NAMALWA (cell line): Measurements from ENCODE around the gene GMEB2.
A peak's percentile ranks its signal among the peaks of the same experiment; 100 is the strongest.

Experiments
- DNase-seq: peaks from one replicate; pipeline ENCODE4 v3.0.0-alpha.2; 2015; ENCODE audit warnings: low spot score

Gene GMEB2

DNA sequence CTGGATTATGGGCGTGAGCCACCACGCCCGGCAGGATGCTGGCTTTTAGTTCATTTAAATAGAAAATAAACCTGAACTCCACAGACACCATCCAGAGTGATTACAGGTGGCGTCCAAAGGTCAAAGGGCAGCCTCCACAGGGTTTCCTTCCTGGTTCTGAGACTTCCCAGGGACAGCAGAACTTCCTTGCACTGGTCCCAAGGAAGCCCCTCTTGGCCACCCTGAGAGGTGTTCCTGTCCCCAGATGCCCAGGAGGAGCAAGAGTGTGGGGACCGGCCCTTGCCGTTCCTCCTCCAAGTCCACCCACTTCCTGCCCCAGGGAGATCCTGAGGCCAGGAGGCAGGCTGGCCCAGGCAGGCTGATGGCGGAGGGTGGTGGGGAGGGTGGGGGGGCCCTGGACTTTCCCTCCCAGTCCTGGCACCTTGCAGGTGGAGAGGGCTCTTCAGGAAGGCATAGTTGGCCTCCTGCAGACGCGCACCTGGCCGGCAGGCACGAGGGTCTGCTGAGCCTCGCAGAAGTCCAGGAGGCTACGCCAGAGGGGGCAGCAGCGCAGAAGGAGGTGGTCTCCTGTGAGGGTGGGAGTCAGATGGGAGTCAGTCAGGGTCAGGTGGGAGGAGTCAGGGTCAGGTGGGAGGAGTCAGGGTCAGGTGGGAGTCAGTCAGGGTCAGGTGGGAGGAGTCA, 68.0 kb downstream of the GMEB2 start:
- no peak for DNase-seq

DNA sequence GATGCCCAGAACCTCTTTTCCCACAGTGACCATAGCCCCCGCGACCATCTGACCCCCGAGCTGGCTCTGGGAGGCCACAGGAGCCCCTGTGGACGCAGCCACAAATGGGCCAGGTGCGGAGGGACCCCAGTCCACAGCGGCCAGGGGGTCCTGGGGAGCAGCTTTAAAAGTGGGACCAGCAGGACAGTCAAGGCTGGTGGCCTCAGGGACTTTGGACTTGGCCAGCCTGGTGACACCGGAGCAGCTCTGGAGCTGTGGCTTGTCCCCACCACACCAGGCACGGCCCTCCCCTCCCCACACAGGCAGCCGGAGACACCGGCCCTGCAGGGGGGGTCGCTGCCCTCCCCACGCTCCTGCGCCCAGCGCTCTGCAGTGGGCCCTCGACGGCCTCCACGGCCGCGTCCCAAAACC, 69.4 kb downstream of the GMEB2 start:
- no peak for DNase-seq

DNA sequence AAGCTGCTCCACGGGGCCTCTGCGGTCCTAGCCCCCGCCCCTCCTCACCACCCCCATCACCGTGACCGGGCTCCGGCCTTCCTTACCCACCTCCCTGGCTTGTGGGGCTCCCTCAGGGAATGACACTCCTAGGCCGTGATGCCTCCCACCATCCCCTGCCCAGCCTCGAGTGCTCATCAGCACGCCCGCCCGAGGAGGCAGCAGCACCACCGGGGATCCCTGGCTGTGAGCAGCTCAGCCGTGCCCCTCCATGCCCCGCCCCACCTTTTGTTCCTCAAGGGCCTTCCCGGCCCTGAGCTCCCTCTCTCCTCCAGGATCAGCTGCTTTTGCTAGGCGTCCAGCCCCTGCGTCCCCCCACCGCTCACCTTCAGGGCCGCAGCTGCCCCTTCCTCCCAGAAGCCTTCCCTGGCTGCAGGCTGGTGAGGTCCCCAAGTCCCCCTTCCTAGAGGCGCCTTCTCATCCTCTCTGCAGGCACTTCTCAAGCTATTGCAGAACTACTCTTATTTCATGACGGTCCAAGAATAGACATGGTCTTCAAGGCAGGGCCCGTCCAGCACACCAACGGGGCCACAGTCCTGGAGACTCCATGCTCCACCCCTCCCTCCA, 69.9 kb downstream of the GMEB2 start:
- DNase-seq = no peak

DNA sequence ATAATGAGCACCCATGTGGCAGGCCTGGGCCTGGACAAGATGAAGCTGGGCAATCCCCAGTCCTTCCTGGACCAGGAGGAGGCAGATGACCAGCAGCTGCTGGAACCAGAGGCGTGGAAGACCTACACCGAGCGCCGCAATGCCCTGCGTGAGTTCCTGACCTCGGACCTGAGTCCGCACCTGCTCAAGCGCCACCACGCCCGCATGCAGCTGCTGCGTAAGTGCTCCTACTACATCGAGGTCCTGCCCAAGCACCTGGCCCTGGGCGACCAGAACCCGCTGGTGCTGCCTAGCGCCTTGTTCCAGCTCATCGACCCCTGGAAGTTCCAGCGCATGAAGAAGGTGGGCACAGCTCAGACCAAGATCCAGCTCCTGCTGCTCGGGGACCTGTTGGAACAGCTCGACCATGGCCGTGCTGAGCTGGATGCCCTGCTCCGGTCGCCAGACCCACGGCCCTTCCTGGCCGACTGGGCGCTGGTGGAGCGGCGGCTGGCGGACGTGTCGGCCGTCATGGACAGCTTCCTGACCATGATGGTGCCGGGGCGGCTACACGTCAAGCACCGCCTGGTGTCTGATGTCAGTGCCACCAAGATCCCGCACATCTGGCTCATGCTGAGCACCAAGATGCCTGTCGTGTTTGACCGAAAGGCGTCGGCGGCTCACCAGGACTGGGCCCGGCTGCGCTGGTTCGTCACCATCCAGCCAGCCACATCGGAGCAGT, 71.1 kb downstream of the GMEB2 start:
- no peak for DNase-seq

DNA sequence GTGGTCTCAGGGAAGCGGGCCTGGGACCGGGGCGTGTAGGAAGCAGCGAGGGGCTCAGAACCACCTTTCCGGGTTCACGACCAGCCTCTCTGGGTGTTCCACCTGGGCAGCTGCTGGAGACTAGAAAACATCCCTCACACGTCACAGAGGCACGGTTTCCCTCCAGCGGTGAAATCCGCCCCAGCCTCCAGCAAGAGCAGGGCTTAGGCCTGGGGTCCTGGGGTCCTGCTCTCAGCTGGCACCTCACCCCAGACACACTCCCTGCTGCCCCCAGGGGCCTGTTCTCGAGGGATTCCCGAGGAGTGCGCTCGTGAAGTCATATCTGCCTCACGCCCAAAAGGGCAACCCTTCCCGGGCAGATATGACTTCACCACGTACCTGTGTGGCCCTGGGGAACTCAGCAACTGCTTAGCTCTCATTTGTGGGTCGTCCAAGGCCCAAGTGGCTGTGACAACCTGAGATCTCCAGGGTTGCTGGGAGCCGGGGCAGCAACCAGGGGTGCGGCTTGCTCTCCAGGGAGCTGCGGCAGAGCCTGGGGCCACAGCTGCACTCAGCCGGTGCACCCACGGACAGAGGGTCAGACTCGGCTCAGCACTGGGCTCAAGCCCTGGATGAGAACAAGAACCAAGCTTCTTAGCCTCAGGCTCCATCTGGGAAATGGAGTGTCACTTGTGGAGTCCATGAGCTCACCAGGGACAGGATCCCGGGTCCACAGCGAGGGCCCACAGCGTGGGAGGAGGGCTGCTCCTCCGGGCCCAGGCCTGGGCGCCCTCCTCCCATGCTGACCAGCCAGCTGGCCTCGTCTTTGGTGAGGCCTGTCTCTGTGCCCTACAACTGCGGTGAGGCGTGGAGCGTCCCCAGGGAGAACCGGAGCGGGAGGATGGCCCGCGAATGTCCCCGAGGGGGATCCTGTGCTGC, 72.3 kb downstream of the GMEB2 start:
- DNase-seq = peak; percentile 43

DNA sequence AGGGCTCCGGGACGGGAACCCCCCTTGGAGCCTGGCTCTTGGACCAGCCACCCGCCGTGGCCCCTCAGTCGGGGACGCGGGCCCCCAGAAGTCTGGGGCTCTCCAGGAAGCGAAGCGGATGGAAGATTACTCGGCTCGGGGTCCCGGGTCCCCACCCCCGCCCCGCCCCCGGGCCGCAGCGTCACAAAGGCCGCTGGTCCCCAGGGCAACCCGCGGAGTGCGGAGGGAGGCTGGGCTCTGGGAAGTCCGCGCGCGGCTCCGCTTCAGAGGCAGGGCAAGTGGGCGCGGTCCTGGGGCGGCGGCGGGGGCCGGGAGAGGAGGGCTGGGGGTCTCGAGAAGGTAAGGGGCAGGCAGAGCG, 73.0 kb downstream of the GMEB2 start, which contains the start of gene FNDC11:
Gene FNDC11, plus strand, starts transcription at position 227 of the 358 bp plus-strand sequence. CDS start 1,505 bp downstream, outside the sequence.
- peak; percentile 73 for DNase-seq

DNA sequence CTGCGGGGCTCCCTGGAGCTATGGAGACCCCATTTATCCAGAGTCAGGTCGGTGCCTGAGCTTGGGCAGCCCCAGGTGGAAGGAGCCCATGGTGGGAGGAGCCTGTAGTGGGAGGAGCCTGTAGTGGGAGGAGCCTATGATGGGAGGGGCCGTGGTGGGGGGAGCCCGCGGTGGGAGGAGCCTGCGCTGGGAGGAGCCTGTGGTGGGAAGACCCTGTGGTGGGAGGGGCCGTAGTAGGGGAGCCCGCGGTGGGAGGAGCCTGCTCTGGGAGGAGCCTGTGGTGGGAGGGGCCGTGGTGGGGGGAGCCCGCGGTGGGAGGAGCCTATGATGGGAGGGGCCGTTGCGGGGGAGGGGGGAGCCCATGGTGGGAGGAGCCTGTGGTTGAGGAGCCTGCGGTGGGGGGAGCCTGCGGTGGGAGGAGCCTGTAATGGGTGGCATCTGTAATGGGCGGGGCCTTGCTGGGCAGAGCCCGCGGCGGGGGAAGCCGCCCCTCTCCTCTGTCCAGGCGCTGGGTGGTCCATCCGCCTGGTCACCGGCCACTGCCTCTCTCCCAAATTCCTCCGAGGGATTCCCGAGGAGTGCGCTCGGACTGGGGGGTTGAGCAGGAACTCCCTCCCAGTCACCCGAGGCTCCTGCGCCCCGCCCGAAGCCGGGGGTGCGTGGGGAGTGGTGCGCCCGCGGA, 73.5 kb downstream of the GMEB2 start:
- DNase-seq = peak; percentile 91

DNA sequence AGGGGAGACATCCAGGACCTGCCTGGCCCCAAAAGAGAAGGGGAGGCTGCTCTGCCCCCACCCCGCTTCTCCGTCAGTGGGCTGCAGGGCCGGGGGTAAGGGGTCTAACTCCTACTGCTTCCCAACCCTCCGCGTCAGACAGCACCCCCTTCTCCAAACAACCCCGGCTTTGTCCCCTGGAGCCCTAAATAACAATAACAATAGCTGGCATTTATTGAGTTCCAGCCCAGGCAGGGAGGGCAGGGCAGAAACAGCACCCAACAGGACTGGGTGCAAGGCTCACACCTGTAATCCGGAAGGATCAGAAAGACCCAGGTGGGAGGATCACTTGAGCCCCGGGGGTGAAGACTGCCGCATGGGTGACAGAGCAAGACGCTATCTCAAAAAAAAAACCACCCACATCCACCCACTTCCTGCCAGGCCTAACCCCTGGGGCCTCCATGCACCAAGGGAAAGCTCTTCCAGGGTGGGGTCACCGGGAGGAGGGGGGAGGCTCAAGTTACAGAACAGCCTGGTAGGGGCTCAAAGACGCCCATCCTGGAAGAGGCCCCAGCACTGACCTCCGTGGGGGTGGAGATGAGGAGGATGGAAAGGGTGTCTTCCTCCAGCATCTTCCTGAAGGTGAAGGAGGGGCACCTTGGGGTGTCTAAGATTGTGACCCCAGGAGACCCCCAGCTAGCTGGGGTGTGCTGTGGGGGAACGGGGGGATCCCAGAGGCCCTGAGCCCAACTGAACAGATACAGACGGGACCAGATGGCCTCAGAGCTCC, 74.2 kb downstream of the GMEB2 start:
- DNase-seq = peak; percentile 80

DNA sequence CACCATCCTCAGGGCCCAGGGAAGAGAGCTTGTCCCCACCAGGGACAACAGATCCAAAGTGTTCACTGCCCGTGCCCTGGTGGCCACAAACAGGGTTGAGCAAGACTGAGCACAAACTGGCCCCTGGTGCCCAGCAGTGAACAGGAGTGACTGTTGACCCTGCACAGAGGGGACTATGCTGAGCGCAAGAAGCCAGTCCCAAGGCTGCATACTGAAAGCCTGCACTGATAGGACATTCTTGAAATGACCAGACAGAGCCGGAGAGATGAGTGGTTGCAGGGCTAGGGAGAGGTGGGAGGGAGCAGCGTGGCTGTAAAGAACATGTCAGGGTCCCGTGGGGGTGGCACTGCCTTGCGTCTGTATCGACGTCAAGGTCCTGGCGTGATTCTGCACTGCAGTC, 75.8 kb downstream of the GMEB2 start:
- DNase-seq = peak; percentile 41

DNA sequence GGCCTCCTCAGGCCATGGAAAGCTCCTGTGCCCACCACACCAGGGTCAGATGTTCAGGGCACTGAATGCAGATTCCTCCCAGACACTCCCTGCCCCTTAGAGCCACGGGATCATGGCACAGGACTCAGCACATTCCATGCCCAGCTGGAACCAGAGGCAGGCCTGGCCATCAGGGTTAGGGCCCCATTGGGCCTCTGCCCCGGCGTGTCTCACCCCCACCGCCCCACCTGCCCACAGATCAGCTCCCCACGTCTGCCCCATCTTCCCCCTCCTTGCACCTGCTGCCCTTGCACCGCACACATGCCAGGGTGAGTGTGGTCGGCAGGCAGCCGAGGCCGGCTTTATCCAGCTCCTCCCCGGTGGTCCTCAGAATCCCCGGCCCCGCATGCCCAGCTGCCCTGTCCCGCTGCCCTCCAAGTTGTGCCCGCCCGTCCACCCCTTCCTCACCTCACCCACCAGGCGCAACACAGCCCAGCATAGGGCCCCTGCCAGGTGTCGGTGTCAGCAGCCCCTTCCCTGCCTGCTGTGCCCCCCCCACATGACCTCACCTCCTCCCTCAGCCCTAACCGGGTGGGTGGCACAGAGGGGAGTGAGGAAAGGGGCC, 77.1 kb downstream of the GMEB2 start:
- DNase-seq = no peak

DNA sequence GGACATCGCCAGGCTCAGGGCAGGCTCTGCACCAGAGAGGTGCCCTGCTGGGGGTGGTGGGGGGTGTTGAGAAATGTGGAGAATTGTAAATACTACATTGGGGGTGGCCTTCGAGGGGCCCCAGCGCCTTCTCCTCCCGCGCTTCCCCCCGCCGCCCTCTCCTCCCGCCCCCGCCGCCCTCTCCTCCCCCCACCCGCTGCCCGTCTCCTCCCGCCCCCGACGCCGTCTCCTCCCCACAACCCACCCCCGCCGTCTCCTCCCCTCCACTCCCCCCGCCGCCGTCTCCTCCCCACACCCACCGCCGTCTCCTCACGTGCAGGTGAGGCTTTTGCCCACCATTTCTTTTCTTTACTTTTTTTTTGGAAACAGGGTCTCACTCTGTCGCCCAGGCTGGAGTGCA, 77.9 kb downstream of the GMEB2 start:
- DNase-seq = no peak

DNA sequence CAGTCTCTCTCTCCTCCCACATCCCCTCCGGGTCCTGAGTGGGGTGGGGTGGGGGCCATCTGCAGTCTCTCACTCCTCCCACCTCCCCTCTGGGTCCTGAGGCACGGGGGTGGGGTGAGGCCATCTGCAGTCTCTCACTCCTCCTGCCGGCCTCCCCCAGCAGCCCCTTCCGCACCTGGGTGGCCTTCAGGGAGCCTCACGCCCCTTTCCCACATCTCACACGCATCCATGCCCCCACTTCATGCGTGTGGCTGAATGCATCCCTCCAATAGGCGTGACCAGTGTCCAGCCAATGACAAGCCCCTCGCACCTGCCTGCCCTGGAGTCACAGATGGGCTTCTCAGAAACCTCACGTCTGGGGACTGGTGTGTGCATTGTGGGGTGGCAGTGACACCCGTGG, 78.4 kb downstream of the GMEB2 start:
- no peak for DNase-seq

DNA sequence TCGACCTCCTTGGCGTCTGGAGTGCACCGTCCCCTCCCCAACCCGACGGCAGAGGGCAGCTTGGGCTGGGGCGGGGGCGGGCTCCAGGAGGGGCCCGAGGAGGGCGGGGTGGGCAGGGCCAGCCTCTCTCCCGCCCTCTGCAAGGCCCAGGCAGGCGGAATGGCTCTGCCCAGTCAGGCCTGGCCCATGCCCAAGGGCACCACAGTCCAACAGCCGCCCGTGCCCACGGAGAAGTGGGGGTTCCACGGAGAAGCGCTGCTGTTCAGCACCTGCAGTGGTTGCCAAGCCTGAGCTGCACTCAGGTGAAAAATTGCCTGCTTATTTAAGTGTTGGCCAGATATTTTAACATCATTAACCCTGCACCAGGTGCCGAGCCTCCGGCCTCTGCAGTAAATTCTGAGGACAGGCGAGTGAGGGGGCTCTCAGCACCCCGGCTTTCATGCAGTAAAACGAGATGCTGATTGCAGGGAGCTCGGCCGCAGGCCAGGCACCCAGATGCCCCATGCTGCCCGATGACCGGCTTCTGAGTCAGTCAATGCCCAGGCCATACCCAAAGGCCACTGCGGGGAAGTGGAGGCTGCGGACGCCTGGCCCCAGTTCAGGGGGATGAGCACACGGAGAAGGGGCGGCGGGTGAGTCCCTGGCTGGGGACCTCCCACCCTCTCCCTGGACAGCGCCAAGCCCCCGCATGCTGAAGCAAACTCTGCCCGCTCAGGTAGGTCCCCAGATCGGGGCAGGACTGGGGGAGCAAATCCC, 79.0 kb downstream of the GMEB2 start, which contains the start of gene SRMS:
Gene SRMS, minus strand, starts transcription at position 25 of the 756 bp plus-strand sequence. CDS start 286 bp downstream, outside the sequence.
- DNase-seq = no peak

DNA sequence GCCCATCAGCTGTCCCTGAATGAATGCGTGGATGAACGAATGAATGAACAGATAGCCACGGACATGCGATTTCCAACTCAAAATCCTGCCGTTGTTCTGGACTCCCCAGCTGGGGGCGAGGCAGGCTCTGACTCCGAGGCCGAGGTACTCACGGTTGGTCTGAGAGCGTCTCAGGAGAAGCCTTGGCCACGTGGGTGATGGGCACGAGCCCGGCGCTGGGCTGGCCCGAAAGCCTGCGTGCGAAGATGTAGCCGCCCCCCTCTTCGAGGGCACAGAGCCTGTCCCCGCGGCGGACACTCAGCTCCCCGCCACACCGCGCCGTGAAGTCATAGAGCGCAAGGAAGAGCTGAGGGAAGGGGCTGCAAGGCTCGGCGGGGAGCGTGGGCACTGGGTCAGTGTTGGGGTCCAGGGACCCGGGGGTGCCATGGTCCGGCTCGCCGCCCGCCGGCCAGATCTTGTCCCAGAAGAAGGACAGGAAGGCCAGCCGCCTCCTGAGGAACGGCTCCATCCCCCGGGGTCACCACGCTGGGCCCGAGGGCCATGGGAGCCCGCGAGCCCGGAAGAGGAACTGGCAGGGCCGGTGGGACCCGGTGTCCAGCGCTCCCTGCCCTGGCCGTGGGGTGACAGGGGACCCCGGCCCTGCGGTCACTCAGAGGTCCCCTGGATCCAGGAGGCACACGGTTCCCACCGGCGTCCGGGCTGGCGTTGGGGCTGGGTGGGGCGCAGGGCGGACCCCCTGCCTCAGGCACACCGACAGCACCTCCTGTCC, 79.8 kb downstream of the GMEB2 start:
- no peak for DNase-seq

DNA sequence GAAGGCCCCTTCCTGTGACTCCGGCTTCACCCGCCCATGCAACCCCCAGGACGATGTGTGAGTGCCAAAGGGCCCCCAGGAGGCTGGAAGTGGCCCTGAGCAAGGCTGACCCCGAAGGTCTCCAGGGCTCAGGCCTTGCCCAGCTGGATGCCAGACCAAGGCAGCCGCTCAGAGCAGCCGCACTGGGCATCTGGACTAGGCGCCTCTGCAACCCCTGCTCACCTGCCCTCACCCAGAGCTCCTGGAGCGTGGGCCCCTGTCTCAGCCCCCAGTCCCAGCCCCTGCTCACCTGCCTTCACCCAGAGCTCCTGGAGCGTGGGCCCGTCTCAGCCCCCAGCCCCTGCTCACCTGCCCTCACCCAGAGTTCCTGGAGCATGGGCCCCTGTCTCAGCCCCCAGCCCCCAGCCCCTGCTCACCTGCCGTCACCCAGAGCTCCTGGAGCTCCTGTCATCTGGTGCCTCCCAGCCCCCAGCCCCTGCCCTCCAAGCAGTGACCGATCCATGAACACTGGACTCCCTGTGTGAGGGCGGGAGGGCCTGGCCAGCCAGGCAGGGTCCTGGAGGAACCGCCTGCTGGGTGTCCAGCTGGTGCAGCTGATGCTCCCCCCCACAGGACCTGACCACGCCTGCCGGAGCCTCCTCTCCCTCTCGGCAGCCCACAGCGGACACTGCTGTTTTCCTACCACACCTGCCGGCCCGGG, 80.5 kb downstream of the GMEB2 start:
- no peak for DNase-seq

DNA sequence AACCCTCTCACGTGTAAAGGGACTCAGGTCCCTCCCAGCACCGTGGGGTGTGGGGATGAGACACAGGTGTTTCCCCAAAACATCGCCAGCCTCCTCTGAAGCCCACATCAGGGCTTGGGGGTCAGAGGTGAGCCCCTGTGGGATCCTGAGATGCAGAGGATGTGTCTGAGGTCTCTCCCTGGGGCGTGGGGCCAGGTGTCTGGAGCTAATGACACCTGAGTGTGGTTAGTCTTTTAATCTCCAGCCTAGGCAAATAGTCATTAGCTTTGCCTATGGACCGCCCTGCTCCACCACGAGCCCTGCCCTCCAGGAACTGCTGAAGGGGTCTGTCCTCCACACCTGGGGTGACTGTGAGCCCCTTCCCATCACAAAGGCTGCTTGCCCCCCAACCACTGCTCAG, 81.1 kb downstream of the GMEB2 start:
- DNase-seq = peak; percentile 34

DNA sequence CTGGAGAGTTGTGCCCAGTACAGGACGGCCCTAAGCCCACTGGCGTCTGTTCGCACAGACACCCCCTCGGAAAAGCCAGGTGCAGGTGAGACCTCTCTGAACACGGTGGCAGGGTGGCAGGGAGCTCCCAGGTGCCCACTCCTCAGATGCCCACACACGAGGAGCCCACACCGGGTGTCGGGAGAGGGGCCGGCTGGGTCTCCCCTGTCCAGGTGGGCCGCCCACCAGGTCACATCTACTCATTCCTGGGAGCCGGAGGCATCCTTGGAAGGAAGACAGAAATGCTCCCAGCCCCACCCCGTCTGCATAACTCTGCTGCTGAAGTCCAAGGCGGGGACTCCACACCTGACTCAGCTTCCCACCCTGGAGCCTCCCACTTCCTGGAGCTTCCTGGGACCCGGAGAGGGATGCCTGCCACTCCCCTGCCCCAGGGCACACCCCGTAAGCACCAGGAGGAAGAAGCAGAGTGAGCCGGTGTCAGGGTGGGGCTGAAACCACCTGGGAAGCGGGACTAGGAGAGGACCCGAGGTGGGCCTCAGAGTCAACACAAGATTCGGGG, 81.9 kb downstream of the GMEB2 start:
- no peak for DNase-seq
